ENCODE measurements around the gene MINPP1. TPM values are rescaled to one million over a fixed set of nuclear protein-coding genes. Genes with fewer than 3 reads are reported as not detected.

Gene MINPP1
- total and polyA plus RNA-seq, 4 donors: 4.0 to 10.3 (median 8.6) TPM

DNA sequence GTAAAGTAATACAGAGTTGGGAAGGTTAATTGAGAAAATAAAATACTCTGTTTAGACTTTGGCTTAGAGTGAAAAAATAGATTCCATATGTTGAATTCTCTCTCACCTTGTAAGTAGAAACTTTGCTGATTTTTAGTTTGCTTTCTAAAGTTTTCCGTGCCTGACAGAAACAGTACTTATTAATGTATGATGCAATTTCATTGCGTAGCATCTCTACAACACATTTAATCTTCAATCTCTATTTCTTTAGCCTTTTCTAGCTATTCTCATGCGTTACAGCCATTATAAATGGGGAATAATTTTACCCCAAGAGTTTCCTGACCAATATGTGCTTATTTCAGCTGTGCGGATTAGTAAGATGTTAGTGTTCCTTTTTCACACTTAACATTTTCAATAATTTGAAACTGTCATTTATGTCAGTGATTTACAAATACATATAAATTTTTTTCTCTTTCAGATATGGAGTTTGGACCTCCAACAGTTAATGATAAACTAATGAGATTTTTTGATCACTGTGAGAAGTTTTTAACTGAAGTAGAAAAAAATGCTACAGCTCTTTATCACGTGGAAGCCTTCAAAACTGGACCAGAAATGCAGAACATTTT, 3.3 kb downstream of the MINPP1 start:
- DNase-seq (no peak), ATAC-seq (ENCODE audit: low FRiP score) (no peak)
- peaks cover 0 to 2% of the 10 kb centered on the region in 2 donors for H3K36me3 ChIP-seq (ENCODE audit: control insufficient read depth in 1 of 2, insufficient read depth in 2 of 2, low read length in 1 of 2)
- no peaks in the 10 kb centered on the region for H3K27me3 ChIP-seq (ENCODE audit: control insufficient read depth in 1 of 2, insufficient read depth in 2 of 2, low read length in 1 of 2)
- H3K4me1 ChIP-seq (ENCODE audit: control insufficient read depth in 1 of 2, insufficient read depth in 2 of 2, low read length in 2 of 2): peaks cover 0 to 1% of the 10 kb centered on the region in 2 donors
- no peak overlapping the region for H3K27ac ChIP-seq (ENCODE audit: low read depth in 1 of 2, low read length in 2 of 2)
- intact Hi-C loops (cut with DNase I): no loop called here
- H3K4me3 ChIP-seq (ENCODE audit: low read length in 2 of 2): no peak overlapping the region
- H3K9me3 ChIP-seq (ENCODE audit: control insufficient read depth, low read length): no peaks in the 10 kb centered on the region
- 80 to 81% methylated on average over 5 of the region's 5 CpGs for WGBS, 2 donors

DNA sequence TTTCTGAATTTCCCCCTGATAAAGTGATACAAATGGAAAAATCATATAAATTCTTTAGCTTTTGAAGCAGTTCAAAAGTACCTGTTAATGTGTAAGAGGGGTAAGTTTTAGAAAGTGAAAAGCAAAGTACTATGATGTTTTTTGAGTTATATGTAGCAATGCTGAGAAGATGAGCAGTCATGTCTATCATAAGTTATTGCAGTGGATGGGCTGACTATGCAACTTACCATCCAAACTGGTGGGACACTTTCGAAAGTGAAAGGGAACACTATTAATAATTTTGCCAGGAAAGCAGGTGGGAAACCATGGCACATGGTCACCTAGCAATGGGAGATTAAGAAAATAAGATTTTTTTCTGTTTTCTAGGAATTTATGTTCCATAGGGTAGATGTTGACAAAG, 4.1 kb downstream of the MINPP1 start:
- Histone ChIP-seq H3K9me3 (ENCODE audit: control insufficient read depth, low read length) (no peaks in the 10 kb centered on the region), H3K4me3 (ENCODE audit: low read length in 2 of 2) (no peak overlapping the region), H3K36me3 (ENCODE audit: control insufficient read depth in 1 of 2, insufficient read depth in 2 of 2, low read length in 1 of 2) (peaks cover 1 to 2% of the 10 kb centered on the region in 2 donors), H3K27ac (ENCODE audit: low read depth in 1 of 2, low read length in 2 of 2) (no peak overlapping the region), H3K27me3 (ENCODE audit: control insufficient read depth in 1 of 2, insufficient read depth in 2 of 2, low read length in 1 of 2) (no peaks in the 10 kb centered on the region), H3K4me1 (ENCODE audit: control insufficient read depth in 1 of 2, insufficient read depth in 2 of 2, low read length in 2 of 2) (peaks cover 0 to 1% of the 10 kb centered on the region in 2 donors)
- ATAC-seq (ENCODE audit: low FRiP score) (no peak), DNase-seq (no peak)
- 94 to 100% methylated on average over 1 of the region's 1 CpG for WGBS, 2 donors
- intact Hi-C loops (cut with DNase I): no loop called here

DNA sequence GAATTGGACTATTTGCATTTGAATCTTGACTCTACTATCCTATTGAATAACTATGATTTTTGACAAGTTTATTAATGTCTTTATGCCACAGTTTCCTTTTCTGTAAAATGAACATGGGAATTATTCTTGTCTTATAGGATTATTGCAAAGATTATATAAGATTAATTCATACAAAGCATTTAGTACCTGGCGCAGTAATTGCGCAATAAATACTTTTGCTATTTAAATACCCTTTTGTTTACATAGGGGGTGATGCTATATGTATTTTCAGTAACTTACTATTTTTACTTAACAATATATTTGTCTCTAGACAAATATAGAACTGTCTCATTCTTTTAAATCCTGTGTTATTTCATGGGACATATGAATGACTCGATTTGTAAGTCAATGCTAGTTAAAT, 5.3 kb downstream of the MINPP1 start:
- no peaks in the 10 kb centered on the region for H3K27me3 ChIP-seq (ENCODE audit: control insufficient read depth in 1 of 2, insufficient read depth in 2 of 2, low read length in 1 of 2)
- 72 to 75% methylated on average over 3 of the region's 3 CpGs for WGBS, 2 donors
- DNase-seq (no peak), ATAC-seq (ENCODE audit: low FRiP score) (no peak)
- peaks cover 1 to 2% of the 10 kb centered on the region in 2 donors for H3K36me3 ChIP-seq (ENCODE audit: control insufficient read depth in 1 of 2, insufficient read depth in 2 of 2, low read length in 1 of 2)
- H3K4me1 ChIP-seq (ENCODE audit: control insufficient read depth in 1 of 2, insufficient read depth in 2 of 2, low read length in 2 of 2): peaks cover 0 to 1% of the 10 kb centered on the region in 2 donors
- intact Hi-C loops (cut with DNase I): no loop called here
- H3K27ac ChIP-seq (ENCODE audit: low read depth in 1 of 2, low read length in 2 of 2): no peak overlapping the region
- no peaks in the 10 kb centered on the region for H3K9me3 ChIP-seq (ENCODE audit: control insufficient read depth, low read length)
- no peak overlapping the region for H3K4me3 ChIP-seq (ENCODE audit: low read length in 2 of 2)

DNA sequence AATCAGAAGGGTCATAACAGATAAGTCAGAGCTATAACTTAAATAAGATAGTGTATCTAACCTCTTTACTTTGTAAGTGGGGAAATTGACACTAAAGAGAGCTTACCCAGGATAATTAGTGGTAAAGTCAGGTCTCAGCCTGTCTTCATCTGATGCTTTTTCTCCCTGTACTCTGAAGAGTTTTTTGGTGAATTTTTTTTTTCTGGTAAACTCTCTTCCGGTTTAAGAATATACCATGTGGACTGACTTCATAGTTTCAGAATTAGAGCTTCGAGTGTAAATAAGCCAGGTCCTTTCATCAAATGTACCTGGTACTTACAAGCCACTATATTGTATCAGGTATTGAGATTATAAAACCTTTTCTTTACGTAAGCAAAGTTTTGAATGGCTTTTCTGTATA, 6.8 kb downstream of the MINPP1 start:
- ATAC-seq (ENCODE audit: low FRiP score) (no peak), DNase-seq (no peak)
- H3K9me3 ChIP-seq (ENCODE audit: control insufficient read depth, low read length): no peaks in the 10 kb centered on the region
- WGBS, 2 donors: 90 to 91% methylated on average over 3 of the region's 3 CpGs
- intact Hi-C loops (cut with DNase I): no loop called here
- H3K36me3 ChIP-seq (ENCODE audit: control insufficient read depth in 1 of 2, insufficient read depth in 2 of 2, low read length in 1 of 2): peaks cover 1 to 2% of the 10 kb centered on the region in 2 donors
- no peaks in the 10 kb centered on the region for H3K27me3 ChIP-seq (ENCODE audit: control insufficient read depth in 1 of 2, insufficient read depth in 2 of 2, low read length in 1 of 2)
- H3K27ac ChIP-seq (ENCODE audit: low read depth in 1 of 2, low read length in 2 of 2): no peak overlapping the region
- no peak overlapping the region for H3K4me3 ChIP-seq (ENCODE audit: low read length in 2 of 2)
- H3K4me1 ChIP-seq (ENCODE audit: control insufficient read depth in 1 of 2, insufficient read depth in 2 of 2, low read length in 2 of 2): peaks cover 0 to 1% of the 10 kb centered on the region in 2 donors

DNA sequence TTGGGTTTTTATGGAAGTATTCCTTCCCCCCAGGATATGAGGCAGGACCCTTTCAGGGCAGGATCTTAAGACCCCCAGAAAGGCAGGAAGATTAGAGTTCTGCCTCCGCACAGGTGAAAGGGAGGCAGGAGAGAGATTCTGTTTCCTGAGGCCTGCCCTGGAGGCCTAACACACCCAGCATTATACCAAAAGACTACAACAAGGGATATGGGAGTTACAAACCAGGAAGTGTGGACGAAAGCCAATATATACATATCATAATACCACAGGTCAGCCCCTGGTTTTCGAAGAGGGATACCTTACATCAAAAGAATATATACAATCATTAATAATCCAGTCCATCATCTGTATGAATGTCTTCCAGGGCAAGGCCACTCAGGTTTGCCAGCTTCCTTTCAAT, 14.2 kb downstream of the MINPP1 start:
- no peak overlapping the region for H3K27ac ChIP-seq (ENCODE audit: low read depth in 1 of 2, low read length in 2 of 2)
- DNase-seq: no peak
- no peaks in the 10 kb centered on the region for H3K36me3 ChIP-seq (ENCODE audit: control insufficient read depth in 1 of 2, insufficient read depth in 2 of 2, low read length in 1 of 2)
- intact Hi-C loops (cut with DNase I): no loop called here
- H3K4me3 ChIP-seq (ENCODE audit: low read length in 2 of 2): no peak overlapping the region
- 77 to 87% methylated on average over 3 of the region's 3 CpGs for WGBS, 2 donors
- H3K27me3 ChIP-seq (ENCODE audit: control insufficient read depth in 1 of 2, insufficient read depth in 2 of 2, low read length in 1 of 2): no peaks in the 10 kb centered on the region
- ATAC-seq (ENCODE audit: low FRiP score): no peak
- H3K4me1 ChIP-seq (ENCODE audit: control insufficient read depth in 1 of 2, insufficient read depth in 2 of 2, low read length in 2 of 2): no peaks in the 10 kb centered on the region
- no peaks in the 10 kb centered on the region for H3K9me3 ChIP-seq (ENCODE audit: control insufficient read depth, low read length)

DNA sequence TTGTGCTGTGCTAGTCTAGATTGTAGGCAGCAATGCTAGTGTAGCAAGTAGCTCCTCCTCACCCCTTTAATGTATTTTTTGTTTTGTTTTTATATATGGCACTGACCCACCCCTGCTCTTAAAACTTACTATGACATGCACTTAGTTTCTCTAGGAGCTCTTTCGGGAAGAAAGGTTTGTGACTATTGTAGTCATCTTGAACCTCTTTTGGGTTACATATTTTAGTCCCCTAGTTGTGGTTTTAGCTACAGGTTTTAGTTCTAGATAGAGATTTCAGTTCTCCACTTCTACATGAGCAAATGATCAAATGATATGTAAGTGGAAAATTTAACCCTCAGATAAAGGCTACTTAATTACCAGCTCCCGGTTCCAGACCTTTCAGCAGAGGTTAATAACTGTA, 14.9 kb downstream of the MINPP1 start:
- no peak for DNase-seq
- Histone ChIP-seq H3K9me3 (ENCODE audit: control insufficient read depth, low read length) (no peaks in the 10 kb centered on the region), H3K27me3 (ENCODE audit: control insufficient read depth in 1 of 2, insufficient read depth in 2 of 2, low read length in 1 of 2) (no peaks in the 10 kb centered on the region), H3K4me1 (ENCODE audit: control insufficient read depth in 1 of 2, insufficient read depth in 2 of 2, low read length in 2 of 2) (no peaks in the 10 kb centered on the region), H3K27ac (ENCODE audit: low read depth in 1 of 2, low read length in 2 of 2) (no peak overlapping the region), H3K4me3 (ENCODE audit: low read length in 2 of 2) (no peak overlapping the region), H3K36me3 (ENCODE audit: control insufficient read depth in 1 of 2, insufficient read depth in 2 of 2, low read length in 1 of 2) (no peaks in the 10 kb centered on the region)
- intact Hi-C loops (cut with DNase I): no loop called here
- 93 to 95% methylated on average over 2 of the region's 2 CpGs for WGBS, 2 donors
- no peak for ATAC-seq (ENCODE audit: low FRiP score)

DNA sequence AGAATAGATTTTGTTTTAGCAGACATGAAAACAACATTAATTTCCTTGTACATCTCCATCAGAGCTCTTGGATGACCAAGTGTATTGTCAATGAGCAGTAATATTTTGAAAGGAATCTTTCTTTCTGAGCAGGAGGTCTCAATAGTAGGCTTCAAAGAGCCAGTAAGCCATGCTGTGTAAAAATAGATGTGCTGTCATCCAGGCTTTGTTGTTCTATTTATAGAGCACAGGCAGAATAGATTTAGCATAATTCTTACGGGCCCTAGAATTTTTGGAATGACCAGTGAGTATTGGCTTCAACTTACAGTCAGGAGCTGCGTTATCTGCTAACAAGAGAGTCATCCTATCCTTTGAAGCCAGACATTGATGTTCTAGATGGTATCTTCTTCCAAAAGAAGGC, 19.0 kb downstream of the MINPP1 start:
- 21% methylated on average over 2 of the region's 2 CpGs for WGBS, 2 donors
- Histone ChIP-seq H3K9me3 (ENCODE audit: control insufficient read depth, low read length) (no peaks in the 10 kb centered on the region), H3K27ac (ENCODE audit: low read depth in 1 of 2, low read length in 2 of 2) (no peak overlapping the region), H3K27me3 (ENCODE audit: control insufficient read depth in 1 of 2, insufficient read depth in 2 of 2, low read length in 1 of 2) (no peaks in the 10 kb centered on the region), H3K4me3 (ENCODE audit: low read length in 2 of 2) (no peak overlapping the region), H3K4me1 (ENCODE audit: control insufficient read depth in 1 of 2, insufficient read depth in 2 of 2, low read length in 2 of 2) (no peaks in the 10 kb centered on the region), H3K36me3 (ENCODE audit: control insufficient read depth in 1 of 2, insufficient read depth in 2 of 2, low read length in 1 of 2) (no peaks in the 10 kb centered on the region)
- intact Hi-C loops (cut with DNase I): no loop called here
- no peak for ATAC-seq (ENCODE audit: low FRiP score)
- DNase-seq: no peak

DNA sequence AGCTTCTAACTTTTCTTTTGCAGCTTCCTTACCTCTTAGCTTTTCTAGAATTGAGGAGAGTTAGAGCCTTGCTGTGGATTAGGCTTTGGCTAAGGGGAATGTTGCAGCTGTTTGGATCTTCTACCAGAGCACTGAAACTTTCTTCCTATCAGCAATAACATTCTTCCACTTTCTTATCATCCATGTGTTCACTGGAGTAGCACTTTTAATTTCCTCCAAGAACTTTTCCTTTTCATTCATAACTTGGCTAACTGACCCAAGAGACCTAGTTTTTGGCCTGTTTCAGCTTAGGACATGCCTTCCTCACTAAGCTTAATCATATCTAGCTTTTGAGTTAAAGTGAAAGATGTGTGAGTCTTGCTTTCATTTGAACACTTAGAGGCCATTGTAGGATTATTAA, 19.6 kb downstream of the MINPP1 start:
- intact Hi-C loops (cut with DNase I): no loop called here

DNA sequence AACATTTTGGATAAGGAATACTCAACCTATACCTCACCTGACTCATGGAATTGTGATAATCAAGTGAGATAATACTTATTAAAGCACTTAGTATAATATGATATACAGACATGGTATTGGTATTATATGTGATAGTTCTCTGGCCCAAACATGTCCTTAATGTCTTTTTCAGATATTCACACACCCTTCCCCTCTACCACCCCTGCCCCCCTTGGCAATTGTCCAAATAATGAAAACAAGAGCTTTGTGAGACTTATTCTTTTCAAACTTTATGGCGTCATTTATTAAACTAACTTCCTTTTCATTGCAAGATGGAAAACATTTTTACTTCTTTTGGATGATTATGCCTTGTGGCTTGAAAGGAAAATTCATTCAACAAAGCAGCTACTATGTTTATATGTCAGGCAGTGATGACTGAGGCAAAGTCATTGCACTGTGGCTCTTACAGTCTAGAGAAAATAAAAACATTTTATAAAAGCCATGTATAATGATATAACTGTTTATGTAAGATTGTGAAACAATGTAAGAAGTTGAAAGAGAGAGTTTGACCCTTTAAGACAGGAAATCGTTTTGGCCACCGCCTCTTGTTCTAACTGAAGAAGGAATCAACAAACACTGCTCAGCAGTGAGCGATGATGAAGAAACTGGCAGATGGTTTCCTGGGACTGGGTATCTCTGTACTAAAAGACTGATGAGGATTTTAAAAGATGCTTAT, 27.4 kb downstream of the MINPP1 start:
- Histone ChIP-seq H3K27me3 (ENCODE audit: control insufficient read depth in 1 of 2, insufficient read depth in 2 of 2, low read length in 1 of 2) (no peaks in the 10 kb centered on the region), H3K27ac (ENCODE audit: low read depth in 1 of 2, low read length in 2 of 2) (peak overlapping the region in 1 of 2 donors; percentile 28), H3K4me3 (ENCODE audit: low read length in 2 of 2) (no peak overlapping the region), H3K4me1 (ENCODE audit: control insufficient read depth in 1 of 2, insufficient read depth in 2 of 2, low read length in 2 of 2) (peaks cover 0 to 2% of the 10 kb centered on the region in 2 donors), H3K9me3 (ENCODE audit: control insufficient read depth, low read length) (peaks cover 2% of the 10 kb centered on the region), H3K36me3 (ENCODE audit: control insufficient read depth in 1 of 2, insufficient read depth in 2 of 2, low read length in 1 of 2) (no peaks in the 10 kb centered on the region)
- 27 to 44% methylated on average over 4 of the region's 4 CpGs for WGBS, 2 donors
- intact Hi-C loops (cut with DNase I): loop anchor here (2.0 to 10.0 kb wide), 3 partner anchors 123 to 203 kb away; partner anchors contain the start of gene PAPSS2 (in 2 of the 2)
- ATAC-seq (ENCODE audit: low FRiP score) (peak; percentile 65), DNase-seq (no peak)

More for the DNA sequence above, 19.6 kb downstream of the MINPP1 start:
- Histone ChIP-seq H3K27me3 (ENCODE audit: control insufficient read depth in 1 of 2, insufficient read depth in 2 of 2, low read length in 1 of 2) (no peaks in the 10 kb centered on the region), H3K4me1 (ENCODE audit: control insufficient read depth in 1 of 2, insufficient read depth in 2 of 2, low read length in 2 of 2) (no peaks in the 10 kb centered on the region), H3K36me3 (ENCODE audit: control insufficient read depth in 1 of 2, insufficient read depth in 2 of 2, low read length in 1 of 2) (no peaks in the 10 kb centered on the region), H3K9me3 (ENCODE audit: control insufficient read depth, low read length) (no peaks in the 10 kb centered on the region), H3K4me3 (ENCODE audit: low read length in 2 of 2) (no peak overlapping the region), H3K27ac (ENCODE audit: low read depth in 1 of 2, low read length in 2 of 2) (peak overlapping the region in 1 of 2 donors; percentile 28)
- ATAC-seq (ENCODE audit: low FRiP score): no peak
- DNase-seq: no peak

Measured in aorta (tissue), 5 donors.